H9 (cell line): Measurements from ENCODE around the gene GSTM1. TPM values are rescaled to one million over a fixed set of nuclear protein-coding genes. Genes with fewer than 3 reads are reported as not detected.

Experiments used
- DNase-seq: peaks from one replicate; pipeline ENCODE4 v3.0.0-alpha.2; 2017
- H2AFZ ChIP-seq: one replicate; pipeline ENCODE4 v1.6.1; 2013; ENCODE audit warnings: mild to moderate bottlenecking, low read length, control low read depth, moderate library complexity
- H2AK5ac ChIP-seq: 2 replicates; pipeline ENCODE4 v1.6.1; 2013; ENCODE audit warnings: low read length, control low read depth, mixed read lengths; ENCODE audit not compliant: insufficient read length
- H2BK120ac ChIP-seq: one replicate; pipeline ENCODE4 v1.6.1; 2013; ENCODE audit warnings: low read depth, mild to moderate bottlenecking, low read length, control low read depth, inconsistent platforms; ENCODE audit not compliant: poor library complexity, severe bottlenecking
- H2BK12ac ChIP-seq: 2 replicates; pipeline ENCODE4 v1.6.1; 2013; ENCODE audit warnings: low read length, control low read depth, mixed read lengths, low read depth; ENCODE audit not compliant: insufficient read length
- H2BK15ac ChIP-seq: 2 replicates; pipeline ENCODE4 v1.6.1; 2013; ENCODE audit warnings: low read depth, low read length, control low read depth
- H2BK20ac ChIP-seq: one replicate; pipeline ENCODE4 v1.6.1; 2013; ENCODE audit warnings: low read depth, mild to moderate bottlenecking, low read length, control low read depth, inconsistent platforms; ENCODE audit not compliant: poor library complexity, severe bottlenecking
- H2BK5ac ChIP-seq: 2 replicates; pipeline ENCODE4 v1.6.1; 2013; ENCODE audit warnings: low read length, control low read depth, mixed read lengths; ENCODE audit not compliant: insufficient read length
- H3K14ac ChIP-seq: 2 replicates; pipeline ENCODE4 v1.6.1; 2013; ENCODE audit warnings: low read length, control low read depth; ENCODE audit not compliant: insufficient read depth
- H3K18ac ChIP-seq: 2 replicates; pipeline ENCODE4 v1.6.1; 2013; ENCODE audit warnings: low read depth, mild to moderate bottlenecking, mixed read lengths, low read length, control low read depth; ENCODE audit not compliant: insufficient read length
- H3K23ac ChIP-seq: 2 replicates; pipeline ENCODE4 v1.6.1; 2013; ENCODE audit warnings: low read length, control low read depth, mixed read lengths, low read depth; ENCODE audit not compliant: insufficient read length
- H3K23me2 ChIP-seq: 2 replicates; pipeline ENCODE4 v1.6.1; 2013; ENCODE audit warnings: low read depth, mild to moderate bottlenecking, mixed read lengths, low read length, control low read depth; ENCODE audit not compliant: insufficient read length, poor library complexity, severe bottlenecking
- H3K27ac ChIP-seq: 2 replicates; pipeline ENCODE4 v1.5.1; 2013; ENCODE audit warnings: low read length, control low read depth, mixed read lengths, low read depth; ENCODE audit not compliant: insufficient read length
- H3K27me3 ChIP-seq: 2 replicates; pipeline ENCODE4 v1.6.1; 2013; ENCODE audit warnings: low read length, control low read depth, inconsistent platforms; ENCODE audit not compliant: insufficient read depth
- H3K4ac ChIP-seq: 2 replicates; pipeline ENCODE4 v1.6.1; 2013; ENCODE audit warnings: low read depth, mild to moderate bottlenecking, control low read depth, inconsistent platforms, low read length, moderate library complexity
- H3K4me1 ChIP-seq: 2 replicates; pipeline ENCODE4 v1.6.1; 2013; ENCODE audit warnings: low read length, control low read depth, inconsistent platforms; ENCODE audit not compliant: insufficient read depth
- H3K4me2 ChIP-seq: 2 replicates; pipeline ENCODE4 v1.6.1; 2013; ENCODE audit warnings: low read length, control low read depth, mixed read lengths; ENCODE audit not compliant: insufficient read length, insufficient read depth
- H3K56ac ChIP-seq: 2 replicates; pipeline ENCODE4 v1.6.1; 2013; ENCODE audit warnings: low read depth, mild to moderate bottlenecking, mixed read lengths, low read length, control low read depth; ENCODE audit not compliant: insufficient read length
- H3K79me1 ChIP-seq: 2 replicates; pipeline ENCODE4 v1.6.1; 2013; ENCODE audit warnings: low read depth, mild to moderate bottlenecking, moderate library complexity, low read length, control low read depth, inconsistent platforms; ENCODE audit not compliant: insufficient read depth, poor library complexity, severe bottlenecking
- H3K79me2 ChIP-seq: 2 replicates; pipeline ENCODE4 v1.6.1; 2013; ENCODE audit warnings: low read length, control low read depth, inconsistent platforms; ENCODE audit not compliant: insufficient read depth
- H3K9ac ChIP-seq: 2 replicates; pipeline ENCODE4 v1.6.1; 2013; ENCODE audit warnings: low read length, control low read depth, mixed read lengths; ENCODE audit not compliant: insufficient read length; ENCODE audit errors: extremely low read depth
- H3K9me3 ChIP-seq: one replicate; pipeline ENCODE4 v1.6.1; 2013; ENCODE audit warnings: low read depth, low read length, inconsistent platforms; ENCODE audit not compliant: control insufficient read depth
- H3T11ph ChIP-seq: one replicate; pipeline ENCODE4 v1.6.1; 2013; ENCODE audit warnings: mild to moderate bottlenecking, low read length, control low read depth, inconsistent platforms
- H4K20me1 ChIP-seq: one replicate; pipeline ENCODE4 v1.6.1; 2013; ENCODE audit not compliant: control insufficient read depth, insufficient read length, insufficient read depth
- H4K5ac ChIP-seq: 2 replicates; pipeline ENCODE4 v1.6.1; 2013; ENCODE audit warnings: low read depth, mild to moderate bottlenecking, mixed read lengths, low read length, control low read depth; ENCODE audit not compliant: insufficient read length
- H4K8ac ChIP-seq: replicated peaks from 2 replicates; pipeline ENCODE4 v1.6.1; 2013; ENCODE audit warnings: low read length, control low read depth, mixed read lengths, low read depth; ENCODE audit not compliant: insufficient read length
- H4K91ac ChIP-seq: 2 replicates; pipeline ENCODE4 v1.6.1; 2013; ENCODE audit warnings: low read depth, mild to moderate bottlenecking, moderate library complexity, mixed read lengths, low read length, control low read depth; ENCODE audit not compliant: insufficient read length
- H3K27ac Mint-ChIP-seq, 3 experiments: 2 replicates in 2 of 3; 3 replicates in 1 of 3; pipeline ENCODE4 v1.8.0; 2020 to 2021; ENCODE audit warnings: mixed read lengths in 3 of 3, mild to moderate bottlenecking in 1 of 3, moderate library complexity in 1 of 3
- H3K27me3 Mint-ChIP-seq: 2 replicates; pipeline ENCODE4 v1.8.0; 2021; ENCODE audit warnings: low read depth, mild to moderate bottlenecking, moderate library complexity, mixed read lengths
- H3K36me3 Mint-ChIP-seq, 3 experiments: 2 replicates in 2 of 3; 3 replicates in 1 of 3; pipeline ENCODE4 v1.8.0; 2020 to 2021; ENCODE audit warnings: low read depth in 3 of 3, mixed read lengths in 3 of 3; ENCODE audit not compliant: insufficient read depth in 1 of 3
- H3K4me1 Mint-ChIP-seq, 2 experiments: 2 replicates each; pipeline ENCODE4 v1.8.0; 2020; ENCODE audit warnings: mixed read lengths in 2 of 2
- H3K4me3 Mint-ChIP-seq, 2 experiments: 2 replicates in 1 of 2; 3 replicates in 1 of 2; pipeline ENCODE4 v1.8.0; 2020 to 2021; ENCODE audit warnings: mild to moderate bottlenecking in 2 of 2, mixed read lengths in 2 of 2, moderate library complexity in 1 of 2
- H3K9me3 Mint-ChIP-seq, 2 experiments: 2 replicates in 1 of 2; 3 replicates in 1 of 2; pipeline ENCODE4 v1.8.0; 2020; ENCODE audit warnings: mild to moderate bottlenecking in 2 of 2, mixed read lengths in 2 of 2, moderate library complexity in 1 of 2
- WGBS: extraction: QIAGEN DNeasy Blood & Tissue Kit; methylation state at CpG from one replicate; pipeline ENCODE4 v1.1.7; 2013; ENCODE audit warnings: missing lambda C conversion rate, low lambda C conversion rate, mixed read lengths; ENCODE audit not compliant: insufficient read length; ENCODE audit errors: extremely low coverage; 5-methylcytosine and 5-hydroxymethylcytosine counted together
- total RNA-seq: library from RNA; stranded (reverse); gene quantifications from 2 replicates; pipeline ENCODE4 v1.2.1, GENCODE V29; 2021
- TF ChIP-seq, protein P1 (sequence below): fragments of 200-600 bp; sonication (generic); conservative IDR thresholded peaks from 3 replicates; pipeline ENCODE4 v1.8.0; 2021; ENCODE audit warnings: antibody characterized with exemption, mild to moderate bottlenecking

GSTM1 gene
- total RNA-seq, 1 experiment from 2014 or later: 19.5 TPM

DNA sequence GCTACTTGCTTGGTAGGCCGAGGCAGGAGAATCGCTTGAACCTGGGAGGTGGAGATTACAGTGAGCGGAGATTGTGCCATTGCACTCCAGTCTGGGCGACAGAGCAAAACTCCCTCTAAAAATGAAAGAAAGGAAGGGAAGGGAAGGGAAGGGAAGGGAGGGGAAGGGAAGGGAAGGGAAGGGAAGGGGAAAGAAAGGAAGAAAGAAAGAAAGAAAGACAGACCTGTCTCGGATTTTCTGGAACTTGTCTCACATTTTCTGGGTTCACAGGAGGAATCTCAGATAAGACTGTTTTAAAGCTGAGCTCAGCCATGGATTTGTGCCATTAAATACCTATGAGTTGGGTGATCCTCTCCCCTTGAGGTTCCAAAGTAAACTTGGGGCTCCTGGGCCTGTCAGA lies 37.3 kb downstream of the GSTM1 start:
- Histone ChIP-seq H3K9ac (no peak overlapping the region), H2BK15ac (no peak overlapping the region), H3K4me2 (no peak overlapping the region), H2AK5ac (no peak overlapping the region), H4K5ac (no peak overlapping the region), H3T11ph (no peak overlapping the region), H2BK5ac (no peak overlapping the region), H2BK20ac (no peak overlapping the region), H3K27ac (no peak overlapping the region), H4K20me1 (no peaks in the 10 kb centered on the region), H4K91ac (no peak overlapping the region), H3K79me2 (no peaks in the 10 kb centered on the region), H3K9me3 (peaks cover 11% of the 10 kb centered on the region), H3K23me2 (no peaks in the 10 kb centered on the region), H3K18ac (no peak overlapping the region), H2BK12ac (no peak overlapping the region), H3K27me3 (no peaks in the 10 kb centered on the region), H4K8ac (no peak overlapping the region), H3K14ac (no peak overlapping the region), H3K23ac (no peak overlapping the region), H2AFZ (no peak overlapping the region), H3K56ac (no peak overlapping the region), H2BK120ac (no peak overlapping the region), H3K79me1 (no peaks in the 10 kb centered on the region), H3K4me1 (no peaks in the 10 kb centered on the region), H3K4ac (no peak overlapping the region)
- Mint-ChIP-seq H3K4me3 (no peak overlapping the region), H3K9me3 (peaks cover 10 to 17% of the 10 kb centered on the region in 2 experiments), H3K27me3 (peaks cover 10% of the 10 kb centered on the region), H3K36me3 (peaks cover 0 to 5% (median 4%) of the 10 kb centered on the region in 3 experiments; a peak in 4 of 7 replicates), H3K27ac (no peak overlapping the region), H3K4me1 (peaks cover 7 to 11% of the 10 kb centered on the region in 2 experiments; a peak in 3 of 4 replicates)
- DNase-seq: no peak
- no CpG with 5 or more reads among the region's 5 CpGs for WGBS
- TF ChIP-seq, protein P1, sequence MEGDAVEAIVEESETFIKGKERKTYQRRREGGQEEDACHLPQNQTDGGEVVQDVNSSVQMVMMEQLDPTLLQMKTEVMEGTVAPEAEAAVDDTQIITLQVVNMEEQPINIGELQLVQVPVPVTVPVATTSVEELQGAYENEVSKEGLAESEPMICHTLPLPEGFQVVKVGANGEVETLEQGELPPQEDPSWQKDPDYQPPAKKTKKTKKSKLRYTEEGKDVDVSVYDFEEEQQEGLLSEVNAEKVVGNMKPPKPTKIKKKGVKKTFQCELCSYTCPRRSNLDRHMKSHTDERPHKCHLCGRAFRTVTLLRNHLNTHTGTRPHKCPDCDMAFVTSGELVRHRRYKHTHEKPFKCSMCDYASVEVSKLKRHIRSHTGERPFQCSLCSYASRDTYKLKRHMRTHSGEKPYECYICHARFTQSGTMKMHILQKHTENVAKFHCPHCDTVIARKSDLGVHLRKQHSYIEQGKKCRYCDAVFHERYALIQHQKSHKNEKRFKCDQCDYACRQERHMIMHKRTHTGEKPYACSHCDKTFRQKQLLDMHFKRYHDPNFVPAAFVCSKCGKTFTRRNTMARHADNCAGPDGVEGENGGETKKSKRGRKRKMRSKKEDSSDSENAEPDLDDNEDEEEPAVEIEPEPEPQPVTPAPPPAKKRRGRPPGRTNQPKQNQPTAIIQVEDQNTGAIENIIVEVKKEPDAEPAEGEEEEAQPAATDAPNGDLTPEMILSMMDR: no peak
